Measurements from ENCODE around the gene KLK13. TPM values are rescaled to one million over a fixed set of nuclear protein-coding genes. Genes with fewer than 3 reads are reported as not detected.

The KLK13 gene
- total and polyA plus RNA-seq, 9 donors = 0.33 to 1.2 (median 0.69) TPM; not detected in 4

GRCh38 chr19:51082611-51083010 is 17.7 kb upstream of the KLK13 start, which contains the start of gene KLK14:
Gene KLK14 (minus strand): TSS chr19:51082887. CDS start chr19:51082614, 273 bp downstream.
- H3K27me3 ChIP-seq = no peaks in the 10 kb centered on the region
- no peak within 1 kb of the TSS for H3K4me3 ChIP-seq
- 11 to 16% (median 15%) methylated on average over 7 of the region's 7 CpGs for WGBS, 3 donors
- intact Hi-C loops (cut with DNase I) = no loop called here
- no peaks in the 10 kb centered on the region for H3K9me3 ChIP-seq
- DNase-seq = no peak
- H3K36me3 ChIP-seq = no peaks in the 10 kb centered on the region
- H3K4me1 ChIP-seq (ENCODE audit: insufficient read depth) = no peaks in the 10 kb centered on the region
- no peak within 1 kb of the TSS for H3K27ac ChIP-seq
- TF ChIP-seq EP300 (IDR thresholded peaks at IDR 0.05) (no peak), POLR2A (IDR thresholded peaks at IDR 0.05) (no peak)

GRCh38 chr19:51081476-51081875 is 16.6 kb upstream of the KLK13 start:
- no peak overlapping the region for H3K4me3 ChIP-seq
- no peaks in the 10 kb centered on the region for H3K27me3 ChIP-seq
- no peaks in the 10 kb centered on the region for H3K36me3 ChIP-seq
- DNase-seq = no peak
- TF ChIP-seq CTCF (IDR thresholded peaks at IDR 0.05) (no peak), POLR2A (IDR thresholded peaks at IDR 0.05) (no peak)
- H3K4me1 ChIP-seq (ENCODE audit: insufficient read depth) = no peaks in the 10 kb centered on the region
- WGBS, 3 donors = 85 to 87% (median 85%) methylated on average over 14 of the region's 14 CpGs
- H3K9me3 ChIP-seq = no peaks in the 10 kb centered on the region
- intact Hi-C loops (cut with DNase I) = no loop called here
- H3K27ac ChIP-seq = no peak overlapping the region

- Histone ChIP-seq H3K4me3 (no peak overlapping the region), H3K27ac (no peak overlapping the region), H3K9me3 (no peaks in the 10 kb centered on the region), H3K27me3 (no peaks in the 10 kb centered on the region), H3K36me3 (no peaks in the 10 kb centered on the region), H3K4me1 (ENCODE audit: insufficient read depth) (no peaks in the 10 kb centered on the region)
- intact Hi-C loops (cut with DNase I) = no loop called here
- TF ChIP-seq EP300 (IDR thresholded peaks at IDR 0.05) (no peak), CTCF (IDR thresholded peaks at IDR 0.05) (no peak), POLR2A (IDR thresholded peaks at IDR 0.05) (no peak)
- 67 to 76% (median 71%) methylated on average over 27 of the region's 27 CpGs for WGBS, 3 donors
- DNase-seq = no peak
Observed at GRCh38 chr19:51079481-51080110, 14.7 kb upstream of the KLK13 start.

- H3K4me1 ChIP-seq (ENCODE audit: insufficient read depth) = no peaks in the 10 kb centered on the region
- no peaks in the 10 kb centered on the region for H3K27me3 ChIP-seq
- H3K4me3 ChIP-seq = no peak overlapping the region
- H3K27ac ChIP-seq = no peak overlapping the region
- H3K36me3 ChIP-seq = no peaks in the 10 kb centered on the region
- TF ChIP-seq POLR2A (IDR thresholded peaks at IDR 0.05) (no peak), CTCF (IDR thresholded peaks at IDR 0.05) (no peak), EP300 (IDR thresholded peaks at IDR 0.05) (no peak)
- 92 to 94% (median 93%) methylated on average over 6 of the region's 6 CpGs for WGBS, 3 donors
- H3K9me3 ChIP-seq = no peaks in the 10 kb centered on the region
- no peak for DNase-seq
- intact Hi-C loops (cut with DNase I) = no loop called here
Observed at GRCh38 chr19:51078731-51079130, 13.8 kb upstream of the KLK13 start.

GRCh38 chr19:51078104-51078503 is 13.2 kb upstream of the KLK13 start:
- no peak for DNase-seq
- H3K4me1 ChIP-seq (ENCODE audit: insufficient read depth) = no peaks in the 10 kb centered on the region
- WGBS, 3 donors = 79 to 85% (median 80%) methylated on average over 6 of the region's 6 CpGs
- TF ChIP-seq CTCF (IDR thresholded peaks at IDR 0.05) = no peak
- no peak for TF ChIP-seq POLR2A (IDR thresholded peaks at IDR 0.05)
- no peak for TF ChIP-seq EP300 (IDR thresholded peaks at IDR 0.05)
- H3K36me3 ChIP-seq = no peaks in the 10 kb centered on the region
- H3K27ac ChIP-seq = no peak overlapping the region
- H3K9me3 ChIP-seq = no peaks in the 10 kb centered on the region
- intact Hi-C loops (cut with DNase I) = no loop called here
- no peaks in the 10 kb centered on the region for H3K27me3 ChIP-seq
- no peak overlapping the region for H3K4me3 ChIP-seq
